HepG2 (cell line): ENCODE data around the gene FKBP10. TPM values are rescaled to one million over a fixed set of nuclear protein-coding genes. Genes with fewer than 3 reads are reported as not detected.
A peak's percentile ranks its signal among the peaks of the same experiment; 100 is the strongest.

ENCODE experiments used
- EHMT2 ChIP-seq: fragments of 200-600 bp; sonication (generic); IDR thresholded peaks from 2 replicates; pipeline ENCODE4 v1.7.0; 2017; ENCODE audit warnings: antibody characterized with exemption, low read depth, low read length, borderline replicate concordance
- NFIC ChIP-seq: IDR thresholded peaks from 2 replicates; pipeline ENCODE4 v1.6.1; 2012; ENCODE audit warnings: mild to moderate bottlenecking, low read length, inconsistent platforms
- NR2F6 ChIP-seq, 2 experiments: IDR thresholded peaks; 2 replicates each; pipeline ENCODE4 v1.6.1; 2016; ENCODE audit warnings: antibody characterized with exemption in 1 of 2, mild to moderate bottlenecking in 1 of 2
- PCBP1 ChIP-seq: fragments of 200-400 bp; formaldehyde crosslinking; IDR thresholded peaks from 2 replicates; pipeline ENCODE4 v1.6.1; 2017; ENCODE audit warnings: mild to moderate bottlenecking, low read depth, low read length, borderline replicate concordance
- RXRB ChIP-seq: IDR thresholded peaks from 2 replicates; pipeline ENCODE4 v1.6.1; 2016; ENCODE audit warnings: borderline replicate concordance, missing genetic modification reagents, missing compliant biosample characterization
- SALL2 ChIP-seq: sonication (generic); formaldehyde crosslinking; IDR thresholded peaks from 2 replicates; pipeline ENCODE4 v1.8.1; 2023; ENCODE audit warnings: mild to moderate bottlenecking, missing genetic modification reagents, inconsistent platforms
- SMAD3 ChIP-seq: sonication (generic); formaldehyde crosslinking; IDR thresholded peaks from 2 replicates; pipeline ENCODE4 v1.4.0; 2020; ENCODE audit warnings: missing genetic modification reagents
- SOX6 ChIP-seq, 2 experiments: fragments of 450-650 bp in 1 of 2; sonication (generic) in 1 of 2; formaldehyde crosslinking in 1 of 2; IDR thresholded peaks; 2 replicates each; pipeline versions ENCODE4 v1.4.0 to v1.6.1; 2017 to 2020; ENCODE audit warnings: antibody characterized with exemption in 1 of 2, mild to moderate bottlenecking in 1 of 2, missing genetic modification reagents in 1 of 2
- SRSF9 ChIP-seq: fragments of 200-400 bp; formaldehyde crosslinking; IDR thresholded peaks from 2 replicates; pipeline ENCODE4 v1.6.1; 2018; ENCODE audit warnings: borderline replicate concordance, mild to moderate bottlenecking, low read depth, low read length; ENCODE audit not compliant: insufficient read depth, poor library complexity, severe bottlenecking
- USF2 ChIP-seq, 2 experiments: sonication (generic) in 1 of 2; formaldehyde crosslinking in 1 of 2; IDR thresholded peaks; 2 replicates each; pipeline versions ENCODE4 v1.5.1 to v1.6.1; 2011 to 2020; ENCODE audit warnings: borderline replicate concordance in 1 of 2, low read depth in 1 of 2, low read length in 1 of 2, mild to moderate bottlenecking in 1 of 2, missing genetic modification reagents in 1 of 2, moderate library complexity in 1 of 2
- ZBTB49 ChIP-seq: sonication (generic); formaldehyde crosslinking; IDR thresholded peaks from 2 replicates; pipeline ENCODE4 v1.4.0; 2020; ENCODE audit warnings: missing genetic modification reagents, borderline replicate concordance
- ZNF274 ChIP-seq: sonication (generic); formaldehyde crosslinking; IDR thresholded peaks from 2 replicates; pipeline ENCODE4 v1.5.1; 2020; ENCODE audit warnings: mild to moderate bottlenecking, missing genetic modification reagents
- ZNF484 ChIP-seq: sonication (generic); formaldehyde crosslinking; IDR thresholded peaks from 2 replicates; pipeline ENCODE4 v1.5.1; 2020; ENCODE audit warnings: mild to moderate bottlenecking, low read depth, missing genetic modification reagents, borderline replicate concordance
- ZNF605 ChIP-seq: sonication (generic); formaldehyde crosslinking; IDR thresholded peaks from 2 replicates; pipeline ENCODE4 v1.8.0; 2022; ENCODE audit warnings: mild to moderate bottlenecking, missing genetic modification reagents
- ZNF616 ChIP-seq: sonication (generic); formaldehyde crosslinking; IDR thresholded peaks from 2 replicates; pipeline ENCODE4 v1.5.0; 2020; ENCODE audit warnings: low read depth, mild to moderate bottlenecking, missing genetic modification reagents
- ZNF839 ChIP-seq: sonication (generic); formaldehyde crosslinking; IDR thresholded peaks from 2 replicates; pipeline ENCODE4 v1.4.0; 2020; ENCODE audit warnings: missing genetic modification reagents, mild to moderate bottlenecking, borderline replicate concordance
- ZNF841 ChIP-seq: sonication (generic); formaldehyde crosslinking; IDR thresholded peaks from 2 replicates; pipeline ENCODE4 v1.8.1; 2023; ENCODE audit warnings: missing genetic modification reagents, borderline replicate concordance
- polyA plus RNA-seq, 8 experiments: library from polyadenylated mRNA; depleted of rRNA in 3 of 8; stranded (reverse) in 7 of 8; unstranded in 1 of 8; fragments of >200 nt; fragmentation: Illumina TruSeq in 4 of 8; extraction: Trizol in 4 of 8; gene quantifications; 2 replicates each; pipeline versions ENCODE4 v1.2.1 to v1.2.3, GENCODE V29; 2011 to 2016; ENCODE audit warnings: low read depth in 4 of 8, missing spikeins in 1 of 8, mixed read lengths in 1 of 8; ENCODE audit not compliant: insufficient read depth in 1 of 8
- total RNA-seq, 5 experiments: library from RNA; depleted of rRNA; stranded (reverse); fragments of >200 nt; fragmentation: Illumina TruSeq; extraction: Trizol; gene quantifications; 2 replicates each; pipeline ENCODE4 v1.2.3, GENCODE V29; 2016; ENCODE audit warnings: low read depth in 1 of 5
- TF ChIP-seq, protein P1 (sequence below), 2 experiments: fragments of 450-650 bp in 1 of 2; sonication (generic) in 1 of 2; formaldehyde crosslinking; IDR thresholded peaks; 2 replicates each; pipeline versions ENCODE4 v1.5.0 to v1.8.0; 2020 to 2022; ENCODE audit warnings: mild to moderate bottlenecking in 1 of 2, missing genetic modification reagents in 1 of 2
- TF ChIP-seq, protein P2 (sequence below): IDR thresholded peaks from 2 replicates; pipeline ENCODE4 v1.6.1; 2016; ENCODE audit warnings: mild to moderate bottlenecking, missing biosample characterization, missing genetic modification reagents

FKBP10 gene
- total and polyA plus RNA-seq, 2 of the 13 experiments (the other 11 are each of a cell fraction or from before 2014, with no cell fraction given), result 149 to 573 TPM

DNA sequence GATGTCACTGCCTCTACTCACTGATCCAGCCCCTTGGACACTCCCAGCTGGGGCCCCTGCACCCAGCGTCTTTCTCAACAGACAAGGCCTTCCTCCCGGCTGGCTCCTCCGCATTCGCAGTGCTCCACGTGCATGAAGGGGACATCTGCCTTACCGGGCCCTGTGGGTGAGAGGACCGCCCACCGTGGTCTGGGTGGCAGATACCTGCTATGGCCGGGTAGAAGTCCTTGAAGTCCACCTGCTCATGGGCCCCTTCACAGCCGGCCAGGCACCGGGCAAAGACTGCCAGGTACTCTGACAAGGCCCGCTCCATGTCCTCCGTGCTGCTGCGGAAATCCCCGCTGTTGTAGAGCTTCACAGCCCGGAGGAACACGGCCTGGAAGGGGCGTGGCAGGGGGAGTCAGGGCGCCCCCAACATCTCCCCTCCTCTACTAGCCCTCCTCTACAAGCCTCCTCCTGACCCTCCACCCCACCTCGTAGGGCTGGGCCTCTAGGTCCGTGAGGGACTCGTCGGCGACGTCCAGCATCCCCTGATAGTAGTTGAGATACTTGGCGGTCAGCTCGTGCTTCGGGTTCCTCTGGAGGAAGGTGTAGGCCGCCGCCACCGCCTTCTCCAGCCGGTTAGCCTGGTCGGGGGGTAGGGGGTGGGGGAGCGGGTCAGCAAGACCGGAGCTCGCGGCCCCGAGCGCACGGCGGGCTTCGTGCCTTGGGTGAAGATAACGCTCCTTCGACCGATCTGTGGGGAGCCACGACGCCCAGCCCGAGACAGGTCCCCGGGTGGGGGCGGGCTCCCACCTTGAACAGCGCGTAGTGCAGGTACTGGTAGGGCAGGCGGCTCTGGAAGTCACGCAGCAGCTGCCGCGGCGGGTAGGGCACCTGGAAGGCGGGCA lies 1.9 kb upstream of the FKBP10 start (continued):
- TF ChIP-seq ZBTB49 (CRISPR knock-in tag) (no peak), ZNF274 (CRISPR knock-in tag) (no peak; the same call in 1 of the 2 replicates), NR2F6 (IDR thresholded peaks at IDR 0.05) (no peak), NR2F6 (CRISPR knock-in tag; IDR thresholded peaks at IDR 0.05) (0 out of 2 replicates have a peak, but pooled peaks have one; percentile 3), ZNF839 (no peak), SMAD3 (0 out of 2 replicates have a peak, but pooled peaks have one; percentile 8), ZNF605 (CRISPR knock-in tag) (peak; percentile 58; the same call in 1 of the 2 replicates), NFIC (no peak), USF2 (IDR thresholded peaks at IDR 0.05; ENCODE audit: low read depth, low read length) (no peak), USF2 (CRISPR knock-in tag; IDR thresholded peaks at IDR 0.05; ENCODE audit: borderline replicate concordance) (no peak), EHMT2 (no peak), SOX6 (IDR thresholded peaks at IDR 0.05) (no peak), SOX6 (CRISPR knock-in tag; IDR thresholded peaks at IDR 0.05) (0 out of 2 replicates have a peak, but pooled peaks have one; percentile 11), SALL2 (CRISPR knock-in tag) (no peak), ZNF841 (CRISPR knock-in tag) (no peak), SRSF9 (no peak), PCBP1 (no peak), ZNF484 (no peak), RXRB (CRISPR knock-in tag) (no peak), ZNF616 (CRISPR knock-in tag) (no peak)
- TF ChIP-seq, protein P1, sequence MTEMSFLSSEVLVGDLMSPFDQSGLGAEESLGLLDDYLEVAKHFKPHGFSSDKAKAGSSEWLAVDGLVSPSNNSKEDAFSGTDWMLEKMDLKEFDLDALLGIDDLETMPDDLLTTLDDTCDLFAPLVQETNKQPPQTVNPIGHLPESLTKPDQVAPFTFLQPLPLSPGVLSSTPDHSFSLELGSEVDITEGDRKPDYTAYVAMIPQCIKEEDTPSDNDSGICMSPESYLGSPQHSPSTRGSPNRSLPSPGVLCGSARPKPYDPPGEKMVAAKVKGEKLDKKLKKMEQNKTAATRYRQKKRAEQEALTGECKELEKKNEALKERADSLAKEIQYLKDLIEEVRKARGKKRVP (CRISPR knock-in tag; IDR thresholded peaks at IDR 0.05), result no peak
- TF ChIP-seq, protein P2, sequence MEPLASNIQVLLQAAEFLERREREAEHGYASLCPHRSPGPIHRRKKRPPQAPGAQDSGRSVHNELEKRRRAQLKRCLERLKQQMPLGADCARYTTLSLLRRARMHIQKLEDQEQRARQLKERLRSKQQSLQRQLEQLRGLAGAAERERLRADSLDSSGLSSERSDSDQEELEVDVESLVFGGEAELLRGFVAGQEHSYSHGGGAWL (CRISPR knock-in tag), result peak; percentile 58
